ENCODE results near the gene CAMK2G.
"Not testable (repeated sequence)": the region's sequence is repeated elsewhere in the genome, so short reads cannot be mapped to it uniquely, and the experiment has no call there.

The CAMK2G gene

DNA sequence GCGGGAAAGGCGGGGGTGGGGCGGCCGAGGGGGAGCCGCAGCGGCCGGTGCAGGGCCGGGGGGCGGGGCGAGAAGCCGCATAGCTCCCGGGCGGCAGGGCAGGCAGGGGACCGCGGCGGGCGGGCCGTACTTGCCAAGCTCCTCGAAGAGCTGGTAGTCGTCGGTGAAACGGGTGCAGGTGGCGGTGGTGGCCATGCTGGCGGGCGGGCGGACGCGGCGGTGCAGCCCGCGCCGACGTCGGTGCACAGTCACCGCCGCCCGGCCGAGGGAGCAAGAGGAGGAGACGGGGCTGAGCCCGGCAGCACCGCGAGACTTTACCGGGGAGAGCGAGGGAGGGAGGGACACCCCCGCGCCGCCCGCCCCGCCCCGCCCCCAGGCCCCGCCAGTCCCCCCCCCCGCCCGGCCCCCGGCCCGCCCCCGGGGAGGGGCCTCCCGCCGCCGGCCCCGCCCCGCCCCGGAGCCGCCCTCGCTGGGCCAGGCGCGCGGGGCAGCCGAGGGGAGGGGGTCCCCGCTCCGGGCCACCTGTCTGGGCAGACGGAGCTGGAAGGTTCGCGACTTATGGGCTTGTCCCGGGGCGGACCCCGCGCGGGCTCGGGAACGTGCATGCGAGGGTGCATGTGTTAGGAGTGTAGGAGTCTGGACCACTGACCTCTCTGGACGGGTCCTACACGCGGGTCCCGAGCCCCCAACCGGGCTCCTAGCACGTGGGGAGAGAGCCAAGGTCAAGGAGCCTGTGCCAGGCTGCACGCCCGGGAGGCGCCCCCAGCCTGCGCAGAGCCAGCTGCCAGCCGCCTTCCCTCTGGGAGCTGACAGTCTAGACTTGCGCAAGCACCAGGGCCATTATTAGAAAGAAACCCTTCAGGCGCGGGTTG is at the start of gene CAMK2G:
CAMK2G (minus strand) TSS at position 289 of the 872 bp plus-strand sequence; CDS start at position 195, 94 bp downstream.
- peak; percentile 18 for DNase-seq

DNA sequence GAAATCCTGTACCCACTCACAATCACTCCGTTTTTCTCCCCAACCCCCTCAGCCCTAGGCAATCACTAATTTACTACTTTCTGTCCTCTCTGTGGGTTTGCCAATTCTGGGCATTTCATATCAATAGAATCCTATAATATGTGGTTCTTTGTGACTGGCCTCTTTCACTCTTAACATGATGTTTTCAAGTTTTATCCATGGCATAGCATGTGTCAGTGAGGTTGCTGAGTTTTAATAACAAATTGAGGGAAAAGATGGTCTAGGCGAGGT is 48.4 kb upstream of the CAMK2G start:
- DNase-seq: no peak

- no peak for DNase-seq
These were observed 47.9 kb upstream of the CAMK2G start for GRCh38 chr10:73922007-73922863.

GRCh38 chr10:73920089-73920488 is 45.7 kb upstream of the CAMK2G start:
- DNase-seq: no peak

DNA sequence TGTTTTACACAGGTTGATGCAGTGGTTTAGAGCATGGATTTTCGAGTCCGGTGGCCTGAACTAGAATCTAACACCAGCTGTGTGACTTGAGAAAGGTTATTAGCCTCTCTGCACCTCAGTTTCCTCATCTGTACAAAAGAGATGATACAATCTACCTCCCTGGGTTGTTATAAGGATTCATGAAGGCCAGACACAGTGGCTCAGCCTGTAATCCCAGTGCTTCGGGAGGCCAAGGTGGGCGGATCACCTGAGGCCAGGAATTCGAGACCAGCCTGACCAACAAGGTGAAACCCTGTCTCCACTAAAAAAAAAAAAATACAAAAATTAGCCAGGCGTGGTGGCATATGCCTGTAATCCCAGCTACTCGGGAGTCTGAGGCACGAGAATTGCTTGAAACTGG is 45.1 kb upstream of the CAMK2G start:
- DNase-seq: not testable (repeated sequence)

GRCh38 chr10:73917566-73918305 is 43.4 kb upstream of the CAMK2G start:
- no peak for DNase-seq

DNA sequence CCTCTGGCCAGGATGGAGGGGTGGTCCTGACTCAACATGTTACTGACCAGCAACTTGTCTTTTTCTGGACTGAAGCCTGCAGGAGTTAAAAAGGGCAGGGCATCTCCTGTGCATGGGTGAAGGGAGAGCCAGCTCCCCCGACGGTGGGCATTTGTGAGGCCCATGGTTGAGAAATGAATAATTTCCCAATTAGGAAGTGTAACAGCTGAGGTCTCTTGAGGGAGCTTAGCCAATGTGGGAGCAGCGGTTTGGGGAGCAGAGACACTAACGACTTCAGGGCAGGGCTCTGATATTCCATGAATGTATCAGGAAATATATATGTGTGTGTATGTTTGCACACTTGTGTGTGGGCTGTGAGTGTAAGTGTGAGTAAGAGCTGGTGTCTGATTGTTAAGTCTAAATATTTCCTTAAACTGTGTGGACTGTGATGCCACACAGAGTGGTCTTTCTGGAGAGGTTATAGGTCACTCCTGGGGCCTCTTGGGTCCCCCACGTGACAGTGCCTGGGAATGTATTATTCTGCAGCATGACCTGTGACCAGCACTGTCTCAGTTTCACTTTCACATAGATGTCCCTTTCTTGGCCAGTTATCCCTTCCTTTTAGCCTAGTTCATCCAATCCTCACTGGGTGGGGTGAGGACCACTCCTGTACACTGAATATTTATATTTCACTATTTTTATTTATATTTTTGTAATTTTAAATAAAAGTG is 42.6 kb upstream of the CAMK2G start:
- DNase-seq: no peak

GRCh38 chr10:73915206-73915851 is 41.0 kb upstream of the CAMK2G start:
- no peak for DNase-seq

- no peak for DNase-seq
These were observed 39.7 kb upstream of the CAMK2G start for GRCh38 chr10:73914036-73914435.

- no peak for DNase-seq
These were observed 37.2 kb upstream of the CAMK2G start for GRCh38 chr10:73911553-73912004.

- no peak for DNase-seq
These were observed 36.6 kb upstream of the CAMK2G start, which contains the start of gene PLAU for GRCh38 chr10:73910764-73911552. PLAU (plus strand) TSS chr10:73911132; CDS start chr10:73911556, 424 bp downstream.

- DNase-seq: peak; percentile 9
These were observed 36.0 kb upstream of the CAMK2G start for GRCh38 chr10:73910401-73910763.

DNA sequence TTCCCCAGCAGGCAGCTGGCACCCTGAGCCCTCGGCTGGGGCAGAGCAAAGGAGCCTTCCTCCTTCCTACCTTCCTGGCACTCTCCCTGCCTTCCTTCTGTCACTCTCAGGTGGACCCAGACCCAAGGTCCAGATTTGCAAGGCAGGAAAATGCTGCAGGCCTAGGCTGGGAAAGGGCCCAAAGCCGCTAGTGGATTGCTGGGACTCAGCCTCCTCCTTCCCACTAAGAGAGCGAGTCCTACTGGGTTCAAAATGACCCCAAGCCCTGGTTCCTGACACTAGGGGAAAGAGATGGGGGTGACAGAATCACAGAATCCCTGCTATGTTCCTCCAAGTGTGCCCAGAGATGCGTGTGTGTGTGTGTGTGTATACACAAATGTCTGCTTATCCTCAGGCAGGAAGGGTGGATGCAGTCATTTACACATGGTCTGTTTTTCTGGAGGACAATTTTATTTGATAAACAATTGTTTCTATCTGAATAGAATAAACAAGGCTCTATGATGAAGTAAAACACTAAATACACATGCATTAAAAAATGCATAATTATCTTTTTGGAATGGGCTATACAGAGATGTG is 35.3 kb upstream of the CAMK2G start:
- no peak for DNase-seq

DNA sequence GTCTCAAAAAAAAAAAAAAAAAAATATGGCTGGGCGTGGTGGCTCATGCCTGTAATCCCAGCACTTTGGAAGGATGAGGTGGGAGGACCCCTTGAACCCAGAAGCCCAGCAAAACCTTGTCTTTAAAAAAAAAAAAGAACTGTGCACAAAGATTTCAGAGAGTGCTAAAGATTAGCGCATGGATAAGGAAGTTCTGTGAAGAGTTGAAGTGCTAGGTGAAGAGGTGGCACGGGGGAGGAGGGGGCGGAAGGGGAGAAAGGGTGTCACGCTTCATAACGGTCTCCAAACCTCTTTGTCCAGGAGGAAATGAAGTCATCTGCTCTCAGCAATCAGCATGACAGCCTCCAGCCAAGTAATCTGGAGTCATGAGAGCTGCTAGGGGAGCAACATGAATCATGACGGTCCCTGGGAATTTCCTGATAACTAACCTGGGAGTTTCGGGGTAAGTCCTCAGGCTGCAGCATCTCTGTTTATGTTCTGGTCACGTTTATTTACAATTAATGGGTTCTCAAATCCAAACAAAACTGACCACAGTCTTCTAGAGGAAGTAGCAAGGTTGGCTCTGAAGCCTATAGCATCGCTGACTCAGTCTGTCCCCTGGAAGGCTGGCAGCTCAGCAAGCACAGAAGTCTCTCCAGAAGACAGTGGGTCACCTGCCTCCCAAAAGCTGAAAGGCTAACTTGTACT is 34.6 kb upstream of the CAMK2G start:
- DNase-seq: no peak

DNA sequence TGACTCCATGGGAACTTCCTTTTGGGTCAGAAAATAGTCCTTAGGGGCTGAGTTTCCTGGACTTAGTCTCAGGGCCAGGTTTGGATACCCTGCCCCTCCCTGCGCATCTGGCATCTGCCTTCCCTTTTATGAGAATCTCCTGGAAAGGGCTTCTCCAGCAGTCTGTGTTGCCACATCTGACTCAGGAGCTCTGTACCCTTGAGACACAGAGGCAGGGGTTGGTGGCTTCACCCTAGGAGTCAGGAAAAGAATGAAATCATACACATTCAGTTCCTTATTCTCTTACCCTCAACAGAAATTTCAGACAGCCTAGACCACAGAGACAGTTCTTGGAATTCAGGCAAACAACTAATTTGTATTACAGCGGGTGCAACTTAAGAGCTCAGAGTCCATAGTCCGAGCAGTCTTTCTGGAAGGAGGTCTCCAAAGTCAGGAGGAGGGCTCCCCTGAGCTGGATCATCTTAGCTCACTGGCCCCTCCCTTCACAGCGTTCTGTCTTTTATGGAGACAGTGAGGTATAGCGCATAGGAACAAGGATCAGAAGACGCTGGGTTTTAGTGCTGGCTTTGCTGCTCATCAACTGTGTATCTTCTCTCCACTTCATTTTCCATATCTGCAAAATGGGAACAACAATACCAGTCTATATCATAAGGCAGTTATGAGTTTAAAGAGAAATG is 33.6 kb upstream of the CAMK2G start:
- DNase-seq: no peak

GRCh38 chr10:73906524-73907447 is 32.4 kb upstream of the CAMK2G start:
- DNase-seq: peak; percentile 3

DNA sequence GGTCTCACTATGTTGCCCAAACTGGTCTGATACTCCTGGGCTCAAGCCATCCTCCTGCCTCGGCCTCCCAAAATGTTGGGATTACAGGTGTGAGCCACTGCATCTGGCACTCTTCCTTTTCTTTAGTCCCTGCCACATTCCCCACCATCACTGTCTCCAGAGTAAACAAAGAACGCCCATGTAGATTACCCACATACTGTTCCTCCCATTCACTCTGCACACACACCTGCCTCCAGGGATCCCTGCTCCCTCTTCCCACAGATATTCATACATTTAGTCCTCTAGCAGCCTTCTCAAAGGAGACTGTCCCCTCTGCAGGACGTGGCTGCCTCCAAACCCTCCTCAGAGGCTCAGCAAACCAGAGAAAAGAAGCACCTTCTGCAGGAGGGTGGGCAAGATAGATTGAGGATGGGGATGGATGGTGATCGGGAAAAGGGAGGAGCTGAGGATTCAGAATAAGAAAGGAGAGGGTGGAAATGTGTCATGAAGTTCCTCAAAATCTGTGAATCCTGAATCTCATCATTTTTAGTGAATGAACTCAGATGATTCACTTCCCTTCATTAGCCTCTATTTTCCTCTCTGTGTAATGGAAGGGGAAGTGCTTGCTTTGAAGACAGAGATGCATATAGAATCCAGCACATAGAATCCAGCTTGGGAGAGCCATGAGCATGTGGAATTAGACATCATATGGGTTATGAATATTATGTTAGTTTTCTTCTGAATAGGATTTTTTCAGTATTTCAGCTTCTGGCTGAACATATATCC is 31.1 kb upstream of the CAMK2G start:
- DNase-seq: no peak

- no peak for DNase-seq
These were observed 28.0 kb upstream of the CAMK2G start for GRCh38 chr10:73902351-73902750.
